ENCODE data around the gene CALCA. TPM values are rescaled to one million over a fixed set of nuclear protein-coding genes. Genes with fewer than 3 reads are reported as not detected.
A peak's percentile ranks its signal among the peaks of the same experiment; 100 is the strongest.

The CALCA gene
- total RNA-seq, 1 donor: not detected

DNA sequence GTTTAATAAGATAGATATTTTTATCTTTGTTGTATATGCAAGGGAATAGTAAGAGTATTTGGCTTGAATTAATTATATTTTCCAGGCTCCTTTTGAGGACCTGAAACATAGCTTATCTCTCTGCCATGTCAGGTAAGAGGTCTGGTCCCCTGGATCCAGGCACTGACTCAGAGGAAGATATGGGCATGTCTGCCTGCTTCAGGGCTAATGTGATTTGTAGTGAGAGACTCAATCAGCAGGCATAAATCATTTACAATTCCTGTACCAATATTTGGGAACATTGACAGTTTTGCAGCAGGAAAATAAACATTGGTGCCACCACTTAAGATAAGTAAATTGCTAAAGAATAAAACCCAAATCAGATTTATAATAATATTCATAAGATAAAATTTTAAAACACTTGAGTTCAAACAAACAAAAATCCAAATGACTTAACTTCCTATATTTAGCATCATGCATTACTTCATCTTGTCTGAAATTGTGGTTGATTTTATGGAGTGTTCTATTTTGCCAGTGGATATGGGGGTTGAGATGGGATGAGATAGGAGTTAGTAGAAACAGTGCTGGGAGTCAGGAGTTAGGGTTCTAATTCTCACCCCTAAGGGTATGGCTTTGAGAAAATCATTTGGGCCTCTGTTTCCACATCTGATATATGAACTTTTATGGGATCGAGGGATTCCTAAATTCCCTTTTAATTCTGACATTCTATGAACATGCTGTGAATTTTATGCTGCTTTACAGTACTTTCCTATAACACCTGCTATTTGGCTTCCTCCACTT lies 5.1 kb upstream of the CALCA start:
- Histone ChIP-seq H3K9me3 (ENCODE audit: low read depth, low read length) (no peaks in the 10 kb centered on the region), H3K4me1 (ENCODE audit: insufficient read depth, low read length) (peaks cover 9% of the 10 kb centered on the region)

DNA sequence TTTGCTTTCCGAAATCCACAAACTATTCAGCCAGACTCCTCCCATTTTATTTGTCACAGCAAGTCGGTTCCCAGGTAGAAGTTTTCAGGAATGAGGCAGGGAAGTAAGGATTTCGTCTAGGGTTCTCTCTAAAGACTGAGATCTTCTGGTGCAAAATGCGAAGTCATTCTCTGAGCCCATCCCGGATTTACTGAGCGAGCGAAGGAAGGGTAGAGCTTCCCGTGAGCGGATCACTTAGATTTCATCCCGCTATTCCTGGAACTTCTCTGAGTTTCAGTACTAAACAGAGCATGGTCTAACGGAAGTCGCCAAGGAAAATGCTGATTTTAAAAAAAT lies 3.1 kb upstream of the CALCA start:
- Histone ChIP-seq H3K27me3 (ENCODE audit: insufficient read depth, low read length) (peaks cover 61% of the 10 kb centered on the region), H3K36me3 (ENCODE audit: insufficient read depth, low read length) (no peaks in the 10 kb centered on the region), H3K4me1 (ENCODE audit: insufficient read depth, low read length) (no peaks in the 10 kb centered on the region), H3K9me3 (ENCODE audit: low read depth, low read length) (no peaks in the 10 kb centered on the region), H3K79me2 (ENCODE audit: insufficient read depth, low read length) (no peaks in the 10 kb centered on the region), H2AFZ (ENCODE audit: low read length) (no peak overlapping the region), H3K27ac (ENCODE audit: low read depth, low read length) (no peak overlapping the region), H3K4me3 (ENCODE audit: insufficient read depth, low read length) (no peak overlapping the region), H4K20me1 (ENCODE audit: insufficient read depth, low read length) (no peaks in the 10 kb centered on the region), H3K4me2 (ENCODE audit: insufficient read depth, low read length) (peak overlapping the region; percentile 37)
- TF ChIP-seq, protein P1, sequence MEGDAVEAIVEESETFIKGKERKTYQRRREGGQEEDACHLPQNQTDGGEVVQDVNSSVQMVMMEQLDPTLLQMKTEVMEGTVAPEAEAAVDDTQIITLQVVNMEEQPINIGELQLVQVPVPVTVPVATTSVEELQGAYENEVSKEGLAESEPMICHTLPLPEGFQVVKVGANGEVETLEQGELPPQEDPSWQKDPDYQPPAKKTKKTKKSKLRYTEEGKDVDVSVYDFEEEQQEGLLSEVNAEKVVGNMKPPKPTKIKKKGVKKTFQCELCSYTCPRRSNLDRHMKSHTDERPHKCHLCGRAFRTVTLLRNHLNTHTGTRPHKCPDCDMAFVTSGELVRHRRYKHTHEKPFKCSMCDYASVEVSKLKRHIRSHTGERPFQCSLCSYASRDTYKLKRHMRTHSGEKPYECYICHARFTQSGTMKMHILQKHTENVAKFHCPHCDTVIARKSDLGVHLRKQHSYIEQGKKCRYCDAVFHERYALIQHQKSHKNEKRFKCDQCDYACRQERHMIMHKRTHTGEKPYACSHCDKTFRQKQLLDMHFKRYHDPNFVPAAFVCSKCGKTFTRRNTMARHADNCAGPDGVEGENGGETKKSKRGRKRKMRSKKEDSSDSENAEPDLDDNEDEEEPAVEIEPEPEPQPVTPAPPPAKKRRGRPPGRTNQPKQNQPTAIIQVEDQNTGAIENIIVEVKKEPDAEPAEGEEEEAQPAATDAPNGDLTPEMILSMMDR (IDR thresholded peaks at IDR 0.05; ENCODE audit: extremely low read depth, low read depth, low read length): no peak
- DNase-seq (ENCODE audit: insufficient read length, low spot score, missing footprints): peak; percentile 59

More for the DNA sequence above, 5.1 kb upstream of the CALCA start:
- Histone ChIP-seq H2AFZ (ENCODE audit: low read length) (no peak overlapping the region), H3K27ac (ENCODE audit: low read depth, low read length) (no peak overlapping the region), H3K4me3 (ENCODE audit: insufficient read depth, low read length) (no peak overlapping the region), H3K27me3 (ENCODE audit: insufficient read depth, low read length) (peaks cover 46% of the 10 kb centered on the region), H4K20me1 (ENCODE audit: insufficient read depth, low read length) (no peaks in the 10 kb centered on the region), H3K4me2 (ENCODE audit: insufficient read depth, low read length) (no peak overlapping the region), H3K36me3 (ENCODE audit: insufficient read depth, low read length) (no peaks in the 10 kb centered on the region), H3K79me2 (ENCODE audit: insufficient read depth, low read length) (no peaks in the 10 kb centered on the region)
- TF ChIP-seq, protein P1 (IDR thresholded peaks at IDR 0.05; ENCODE audit: extremely low read depth, low read depth, low read length): no peak
- DNase-seq (ENCODE audit: insufficient read length, low spot score, missing footprints): peak; percentile 18

DNA sequence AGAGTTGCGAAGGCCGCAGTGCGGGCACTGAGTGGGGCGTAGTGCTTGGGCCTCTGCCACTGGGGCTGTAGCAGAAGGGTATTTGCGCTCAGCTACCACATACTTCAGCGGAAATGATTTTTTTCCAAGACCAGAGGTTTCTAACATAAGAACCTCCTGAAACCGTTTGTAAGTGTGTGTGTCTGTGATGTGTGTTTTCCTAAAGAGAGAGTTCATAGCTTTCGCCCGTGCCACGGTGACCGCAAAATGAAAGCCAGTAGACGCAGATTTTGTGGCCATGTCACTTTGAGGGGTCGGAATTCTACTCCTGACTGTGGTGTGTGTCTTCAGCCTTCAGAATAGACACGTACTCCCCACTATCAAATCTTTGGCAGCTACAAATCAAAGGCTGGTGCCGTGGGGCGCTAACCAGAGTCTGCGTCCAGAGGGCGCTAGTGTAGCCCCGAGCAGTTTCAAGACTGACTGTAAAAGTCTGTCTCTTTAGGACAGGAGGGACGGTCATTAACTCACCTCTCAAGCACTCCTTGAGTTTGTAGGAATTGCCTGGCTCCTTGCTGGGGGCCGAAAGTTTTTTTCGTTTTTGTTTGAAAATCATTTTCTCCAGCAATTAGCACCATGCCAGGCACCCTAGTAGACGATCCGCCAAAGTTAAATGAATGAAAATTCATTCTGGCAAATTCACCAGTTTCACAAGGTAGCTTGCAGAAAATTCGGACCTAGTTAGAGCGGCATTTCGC lies 2.5 kb upstream of the CALCA start:
- no peak overlapping the region for H3K4me3 ChIP-seq (ENCODE audit: insufficient read depth, low read length)
- H3K9me3 ChIP-seq (ENCODE audit: low read depth, low read length): no peaks in the 10 kb centered on the region
- no peak overlapping the region for H2AFZ ChIP-seq (ENCODE audit: low read length)
- no peaks in the 10 kb centered on the region for H3K4me1 ChIP-seq (ENCODE audit: insufficient read depth, low read length)
- no peaks in the 10 kb centered on the region for H3K36me3 ChIP-seq (ENCODE audit: insufficient read depth, low read length)
- TF ChIP-seq, protein P1 (IDR thresholded peaks at IDR 0.05; ENCODE audit: extremely low read depth, low read depth, low read length): peak; percentile 68
- H3K4me2 ChIP-seq (ENCODE audit: insufficient read depth, low read length): peak overlapping the region; percentile 37
- no peak overlapping the region for H3K27ac ChIP-seq (ENCODE audit: low read depth, low read length)
- peaks cover 61% of the 10 kb centered on the region for H3K27me3 ChIP-seq (ENCODE audit: insufficient read depth, low read length)
- H3K79me2 ChIP-seq (ENCODE audit: insufficient read depth, low read length): no peaks in the 10 kb centered on the region
- no peaks in the 10 kb centered on the region for H4K20me1 ChIP-seq (ENCODE audit: insufficient read depth, low read length)
- peak; percentile 89 for DNase-seq (ENCODE audit: insufficient read length, low spot score, missing footprints)
